ENCODE data around the gene NKX2-8.
"Not testable (repeated sequence)": the region's sequence is repeated elsewhere in the genome, so short reads cannot be mapped to it uniquely, and the experiment has no call there.

The NKX2-8 gene

DNA sequence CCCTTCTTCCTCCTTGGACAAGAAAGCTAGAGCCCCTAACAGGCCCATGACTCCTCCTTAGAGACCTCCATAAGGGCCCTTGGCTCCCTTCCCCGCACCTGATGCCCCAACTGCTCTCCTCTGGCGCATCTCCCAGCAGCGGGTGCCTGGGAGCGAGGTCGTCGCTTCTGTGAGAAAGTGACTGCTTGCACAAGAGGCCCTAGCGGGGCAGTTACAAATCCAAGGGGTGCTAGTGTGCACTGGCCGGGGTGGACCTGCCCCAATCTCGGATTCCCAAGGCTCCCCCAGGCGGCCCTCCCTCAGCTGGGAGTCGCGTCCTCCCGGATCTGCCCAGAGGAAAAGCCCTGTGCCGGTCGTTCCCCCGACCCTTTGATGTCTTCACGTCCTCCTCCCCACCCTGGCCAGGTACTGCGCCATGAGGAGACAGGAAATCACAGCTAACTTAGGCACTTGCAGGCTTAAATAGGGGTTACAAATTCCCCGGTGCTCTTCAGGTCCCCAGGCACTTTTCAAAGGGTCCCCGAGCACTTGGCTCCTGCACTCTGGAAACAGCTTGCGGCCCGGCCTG lies 2.8 kb downstream of the NKX2-8 start:
- DNase-seq, result no peak

DNA sequence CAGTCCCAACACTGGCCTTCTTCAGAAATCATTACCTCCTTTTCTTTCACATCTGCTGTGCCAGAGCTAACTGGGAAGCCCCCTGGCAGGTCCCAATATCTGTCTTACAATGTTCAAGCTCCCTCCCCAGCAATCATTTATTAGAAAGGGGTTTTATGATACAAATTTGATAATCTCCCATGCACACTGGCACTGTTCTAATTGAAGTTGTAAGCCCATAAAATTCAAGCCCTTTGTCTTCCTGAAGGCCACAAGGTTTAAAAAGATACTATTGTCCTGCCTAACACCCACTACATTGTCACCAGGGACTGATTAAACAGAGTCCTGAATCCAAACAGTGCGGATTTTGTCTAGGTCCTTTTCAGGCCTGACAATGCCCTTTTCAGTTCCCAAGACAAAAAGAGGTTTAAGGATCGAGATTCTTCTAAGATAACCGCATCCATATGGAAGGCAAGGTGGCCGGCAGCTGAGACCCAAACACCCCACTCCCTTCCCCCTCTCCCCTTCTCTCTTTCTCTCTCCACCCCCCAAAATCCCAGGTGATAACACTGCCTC lies 3.3 kb downstream of the NKX2-8 start:
- DNase-seq, result no peak

DNA sequence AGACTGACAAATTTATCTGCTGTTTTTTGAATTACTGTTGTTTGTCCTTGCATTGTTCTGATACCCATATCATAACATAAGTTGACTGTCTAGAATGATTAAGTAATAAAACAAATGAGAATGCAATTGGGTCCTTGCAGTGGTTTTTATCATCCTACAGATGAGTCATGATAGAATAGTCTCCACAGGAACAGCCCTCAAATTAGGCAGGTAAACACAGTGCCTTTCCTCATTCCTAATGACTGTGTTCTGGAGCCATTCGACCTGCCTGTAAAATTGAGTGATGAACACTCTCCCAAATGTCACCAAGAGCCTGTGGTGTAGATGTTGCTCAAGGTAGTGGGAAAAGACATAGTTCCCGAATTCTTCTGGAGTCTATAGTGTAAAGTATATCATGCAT lies 12.3 kb downstream of the NKX2-8 start:
- no peak for DNase-seq

DNA sequence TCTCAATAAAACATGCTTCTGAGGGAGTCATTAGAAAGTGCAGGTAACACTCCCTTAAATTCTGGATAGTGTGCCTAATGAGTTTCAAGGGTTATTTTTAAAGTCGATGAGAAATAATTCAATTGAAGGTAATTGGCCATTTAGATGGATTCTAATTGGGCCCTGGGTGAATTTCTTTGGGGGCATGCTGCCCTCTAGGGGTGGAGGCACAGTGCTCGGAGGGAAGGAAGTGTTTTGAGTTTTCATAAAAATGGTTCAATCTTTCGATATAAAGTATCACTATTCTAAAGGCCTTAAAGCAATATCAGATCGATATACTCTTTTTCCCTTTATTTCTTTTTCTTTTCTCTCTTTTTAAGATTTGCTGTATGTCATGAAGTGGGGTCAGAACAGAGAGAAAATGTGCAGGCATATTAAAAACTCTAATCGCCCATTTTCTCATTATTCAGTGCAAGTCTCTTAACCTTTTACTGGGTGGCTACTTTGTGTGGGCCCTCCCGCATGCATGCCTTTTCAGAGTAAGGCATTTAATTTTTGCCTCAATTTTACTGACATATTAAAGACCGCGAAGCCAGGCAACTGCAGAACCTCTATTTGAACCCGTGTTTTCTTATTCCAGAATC lies 25.5 kb downstream of the NKX2-8 start:
- DNase-seq, result no peak

DNA sequence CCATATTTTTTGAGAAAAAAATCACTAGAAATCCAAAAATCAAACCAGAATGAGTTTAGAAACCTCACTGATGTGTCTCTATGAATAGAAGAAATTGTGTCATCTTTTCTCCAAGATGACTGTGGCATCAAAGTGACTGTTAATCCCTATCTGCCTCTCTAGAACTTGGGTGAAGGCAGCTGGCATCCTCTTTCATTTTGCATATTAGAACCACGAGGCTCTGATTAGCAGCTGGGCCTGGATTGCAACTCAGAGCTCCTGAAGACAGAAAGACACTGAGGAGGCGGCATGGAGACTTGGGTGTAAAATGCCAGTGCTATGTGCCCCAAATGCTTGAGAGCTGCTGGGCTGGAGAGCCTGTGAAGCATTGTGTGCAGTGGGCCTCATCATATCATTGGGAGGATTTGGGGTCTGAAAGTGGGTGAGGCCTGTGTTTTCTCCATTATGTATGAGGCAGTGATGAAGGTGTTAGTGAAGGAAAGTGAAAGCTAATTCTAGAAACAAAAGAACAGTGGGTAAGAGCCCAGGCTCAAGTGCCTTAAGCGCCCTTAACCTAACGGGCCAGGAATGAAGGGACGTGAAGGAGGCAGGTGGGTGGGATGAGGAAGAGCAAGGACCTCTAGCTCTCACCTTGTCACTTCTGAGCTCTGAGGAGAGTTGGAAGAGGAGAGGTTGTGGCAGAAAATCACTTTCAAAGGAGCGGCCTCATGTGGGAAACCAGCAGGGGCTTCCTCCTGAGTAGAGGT lies 26.2 kb downstream of the NKX2-8 start:
- DNase-seq, result no peak

DNA sequence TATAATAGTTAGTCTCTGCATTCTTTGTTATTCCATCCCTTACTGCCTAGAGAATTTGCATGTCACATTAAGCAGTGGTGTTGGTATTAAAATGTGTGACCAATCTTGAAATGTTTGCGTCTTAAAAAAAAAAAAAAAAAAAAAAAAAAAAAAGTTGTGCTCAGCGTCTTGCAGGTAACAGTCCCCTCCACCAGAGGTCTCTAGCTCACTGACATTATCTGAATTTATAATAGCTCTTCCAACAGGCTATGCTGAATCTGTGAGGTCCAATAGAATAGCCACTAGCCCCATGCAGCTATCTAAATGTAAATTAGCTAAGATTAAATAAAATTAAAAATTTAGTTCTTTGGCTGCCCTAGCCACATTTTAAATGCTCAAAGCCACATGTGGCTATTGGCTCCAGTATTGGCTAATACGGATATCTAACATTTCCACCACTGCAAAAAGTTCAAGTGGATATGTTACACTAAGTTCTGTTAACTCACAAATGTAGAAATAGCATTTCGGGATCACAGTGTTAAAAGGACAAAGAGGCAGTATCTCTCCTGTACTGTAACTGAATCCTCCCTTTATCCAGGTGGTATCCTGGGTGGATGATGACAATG lies 28.7 kb downstream of the NKX2-8 start:
- DNase-seq, result no peak

DNA sequence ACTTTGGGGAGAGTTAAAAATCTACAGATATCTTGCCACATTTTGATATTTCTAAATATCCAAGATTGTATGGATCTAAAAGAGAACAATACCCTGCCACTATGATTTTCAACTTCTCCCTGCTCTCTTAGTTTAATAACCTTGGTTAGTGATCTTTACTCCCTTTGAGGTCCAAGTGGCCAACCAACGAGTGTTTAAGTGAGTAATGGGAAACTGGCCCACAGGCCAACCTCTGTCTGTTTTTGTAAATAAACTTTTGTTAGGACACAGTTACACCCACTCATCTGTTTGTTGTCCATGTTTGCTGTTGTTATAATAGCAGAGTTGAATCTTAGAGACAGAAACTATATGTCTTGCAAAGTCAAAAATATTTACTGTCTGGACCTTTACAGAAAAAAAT lies 31.5 kb downstream of the NKX2-8 start:
- DNase-seq, result no peak

DNA sequence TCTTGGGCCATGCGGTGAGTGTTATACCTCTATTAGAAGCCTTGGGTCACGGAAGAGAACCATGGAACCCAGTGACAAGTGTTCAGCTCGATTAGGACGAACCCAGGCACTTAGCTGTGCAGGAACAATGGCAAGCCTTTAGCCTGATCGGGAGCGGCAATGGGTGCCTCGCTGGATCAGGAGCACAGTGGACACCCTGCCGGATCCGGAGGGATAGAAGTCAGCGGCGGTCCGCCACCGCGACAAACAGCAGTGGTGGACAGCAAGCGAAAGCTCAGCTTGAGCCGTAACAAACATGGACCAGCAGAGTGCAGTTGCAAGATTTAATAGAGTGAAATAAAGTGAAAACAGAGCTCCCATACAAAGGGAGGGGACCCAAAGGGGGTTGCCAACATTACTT lies 38.1 kb downstream of the NKX2-8 start:
- not testable (repeated sequence) for DNase-seq

DNA sequence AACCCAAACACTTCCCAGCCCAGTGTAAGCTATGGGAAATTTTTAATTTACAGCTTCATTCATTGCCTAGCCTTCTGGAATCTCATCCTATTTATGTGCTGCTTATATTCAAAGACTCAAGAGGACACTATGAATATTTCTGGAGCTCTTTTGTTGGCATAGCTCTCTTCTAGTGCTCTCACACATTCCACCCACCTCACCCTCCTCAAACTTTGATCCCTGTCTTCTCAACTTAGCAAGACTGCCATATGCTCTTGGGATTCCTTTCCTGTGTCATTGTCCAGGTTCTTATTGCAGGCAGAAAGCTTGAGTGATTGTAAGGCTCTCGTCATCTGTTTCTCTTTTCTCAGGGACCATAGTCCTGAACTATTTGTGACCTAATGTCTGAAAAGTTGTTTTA lies 44.4 kb downstream of the NKX2-8 start:
- DNase-seq, result no peak

Measured in GF-D8 (cell line).